ENCODE measurements around the gene MOCS2. TPM values are rescaled to one million over a fixed set of nuclear protein-coding genes. Genes with fewer than 3 reads are reported as not detected.

MOCS2 gene
- total and polyA plus RNA-seq, 9 of the 15 experiments (the other 6 are each of a cell fraction or from before 2014, with no cell fraction given) = 33.0 to 74.5 (median 48.4) TPM

DNA sequence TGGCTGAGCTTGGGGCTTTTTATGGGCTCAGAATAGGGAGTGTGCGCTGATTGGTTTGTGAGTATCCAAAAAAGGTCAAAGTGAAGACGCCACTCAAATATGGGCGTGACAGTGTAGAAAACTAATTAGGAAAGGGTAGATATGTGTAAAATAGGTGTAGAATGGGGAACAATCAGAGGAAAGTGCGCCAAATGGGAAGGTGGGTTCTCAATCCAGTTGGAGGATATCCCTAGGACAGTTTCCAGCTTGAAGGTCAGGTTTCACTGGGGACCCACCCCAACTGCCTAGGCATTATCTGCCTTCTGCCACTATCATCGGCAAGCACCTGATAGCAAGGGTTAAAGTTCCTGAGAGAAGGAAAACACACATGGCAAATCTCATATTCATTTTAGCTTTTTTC, 9.3 kb upstream of the MOCS2 start (continued):
- TF ChIP-seq, protein P1, sequence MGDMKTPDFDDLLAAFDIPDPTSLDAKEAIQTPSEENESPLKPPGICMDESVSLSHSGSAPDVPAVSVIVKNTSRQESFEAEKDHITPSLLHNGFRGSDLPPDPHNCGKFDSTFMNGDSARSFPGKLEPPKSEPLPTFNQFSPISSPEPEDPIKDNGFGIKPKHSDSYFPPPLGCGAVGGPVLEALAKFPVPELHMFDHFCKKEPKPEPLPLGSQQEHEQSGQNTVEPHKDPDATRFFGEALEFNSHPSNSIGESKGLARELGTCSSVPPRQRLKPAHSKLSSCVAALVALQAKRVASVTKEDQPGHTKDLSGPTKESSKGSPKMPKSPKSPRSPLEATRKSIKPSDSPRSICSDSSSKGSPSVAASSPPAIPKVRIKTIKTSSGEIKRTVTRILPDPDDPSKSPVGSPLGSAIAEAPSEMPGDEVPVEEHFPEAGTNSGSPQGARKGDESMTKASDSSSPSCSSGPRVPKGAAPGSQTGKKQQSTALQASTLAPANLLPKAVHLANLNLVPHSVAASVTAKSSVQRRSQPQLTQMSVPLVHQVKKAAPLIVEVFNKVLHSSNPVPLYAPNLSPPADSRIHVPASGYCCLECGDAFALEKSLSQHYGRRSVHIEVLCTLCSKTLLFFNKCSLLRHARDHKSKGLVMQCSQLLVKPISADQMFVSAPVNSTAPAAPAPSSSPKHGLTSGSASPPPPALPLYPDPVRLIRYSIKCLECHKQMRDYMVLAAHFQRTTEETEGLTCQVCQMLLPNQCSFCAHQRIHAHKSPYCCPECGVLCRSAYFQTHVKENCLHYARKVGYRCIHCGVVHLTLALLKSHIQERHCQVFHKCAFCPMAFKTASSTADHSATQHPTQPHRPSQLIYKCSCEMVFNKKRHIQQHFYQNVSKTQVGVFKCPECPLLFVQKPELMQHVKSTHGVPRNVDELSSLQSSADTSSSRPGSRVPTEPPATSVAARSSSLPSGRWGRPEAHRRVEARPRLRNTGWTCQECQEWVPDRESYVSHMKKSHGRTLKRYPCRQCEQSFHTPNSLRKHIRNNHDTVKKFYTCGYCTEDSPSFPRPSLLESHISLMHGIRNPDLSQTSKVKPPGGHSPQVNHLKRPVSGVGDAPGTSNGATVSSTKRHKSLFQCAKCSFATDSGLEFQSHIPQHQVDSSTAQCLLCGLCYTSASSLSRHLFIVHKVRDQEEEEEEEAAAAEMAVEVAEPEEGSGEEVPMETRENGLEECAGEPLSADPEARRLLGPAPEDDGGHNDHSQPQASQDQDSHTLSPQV (IDR thresholded peaks at IDR 0.05) = peak; percentile 61
- TF ChIP-seq KLF16 (IDR thresholded peaks at IDR 0.05) (peak; percentile 45; the same call in 1 of the 2 replicates), ATF7 (IDR thresholded peaks at IDR 0.05) (0 out of 2 replicates have a peak, but pooled peaks have one; percentile 18), RBM25 (IDR thresholded peaks at IDR 0.05; ENCODE audit: low read depth, low read length, severe bottlenecking) (no peak), RNF2 (IDR thresholded peaks at IDR 0.05) (peak; percentile 56; the same call in 1 of the 2 replicates), FOXM1 (IDR thresholded peaks at IDR 0.05; ENCODE audit: low read depth) (0 out of 2 replicates have a peak, but pooled peaks have one; percentile 30), FOXM1 (CRISPR knock-in tag; IDR thresholded peaks at IDR 0.05; ENCODE audit: low read depth) (no peak), SMAD2 (IDR thresholded peaks at IDR 0.05; ENCODE audit: low read depth, low read length) (no peak), MECOM (CRISPR knock-in tag; IDR thresholded peaks at IDR 0.05) (no peak), MTA2 (IDR thresholded peaks at IDR 0.05; ENCODE audit: low read depth) (peak; percentile 50), POLR2AphosphoS5 (IDR thresholded peaks at IDR 0.05; ENCODE audit: control insufficient read depth, insufficient read depth, low read depth, low read length) (peak; percentile 63; the same call in 1 of the 2 replicates), LCOR (CRISPR knock-in tag; IDR thresholded peaks at IDR 0.05) (peak; percentile 92), ARID1B (IDR thresholded peaks at IDR 0.05) (peak; percentile 90), TAL1 (IDR thresholded peaks at IDR 0.05) (peak; percentile 74), CBFA2T3 (IDR thresholded peaks at IDR 0.05) (peak; percentile 84), CBFA2T2 (conservative IDR thresholded peaks at IDR 0.05) (peak; percentile 69), GATA2 (CRISPR knock-in tag; IDR thresholded peaks at IDR 0.05) (no peak), ZNF253 (CRISPR knock-in tag; conservative IDR thresholded peaks at IDR 0.05) (no peak)
- TF ChIP-seq, protein P2, sequence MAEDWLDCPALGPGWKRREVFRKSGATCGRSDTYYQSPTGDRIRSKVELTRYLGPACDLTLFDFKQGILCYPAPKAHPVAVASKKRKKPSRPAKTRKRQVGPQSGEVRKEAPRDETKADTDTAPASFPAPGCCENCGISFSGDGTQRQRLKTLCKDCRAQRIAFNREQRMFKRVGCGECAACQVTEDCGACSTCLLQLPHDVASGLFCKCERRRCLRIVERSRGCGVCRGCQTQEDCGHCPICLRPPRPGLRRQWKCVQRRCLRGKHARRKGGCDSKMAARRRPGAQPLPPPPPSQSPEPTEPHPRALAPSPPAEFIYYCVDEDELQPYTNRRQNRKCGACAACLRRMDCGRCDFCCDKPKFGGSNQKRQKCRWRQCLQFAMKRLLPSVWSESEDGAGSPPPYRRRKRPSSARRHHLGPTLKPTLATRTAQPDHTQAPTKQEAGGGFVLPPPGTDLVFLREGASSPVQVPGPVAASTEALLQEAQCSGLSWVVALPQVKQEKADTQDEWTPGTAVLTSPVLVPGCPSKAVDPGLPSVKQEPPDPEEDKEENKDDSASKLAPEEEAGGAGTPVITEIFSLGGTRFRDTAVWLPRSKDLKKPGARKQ (CRISPR knock-in tag; IDR thresholded peaks at IDR 0.05) = no peak
- TF ChIP-seq, protein P3, sequence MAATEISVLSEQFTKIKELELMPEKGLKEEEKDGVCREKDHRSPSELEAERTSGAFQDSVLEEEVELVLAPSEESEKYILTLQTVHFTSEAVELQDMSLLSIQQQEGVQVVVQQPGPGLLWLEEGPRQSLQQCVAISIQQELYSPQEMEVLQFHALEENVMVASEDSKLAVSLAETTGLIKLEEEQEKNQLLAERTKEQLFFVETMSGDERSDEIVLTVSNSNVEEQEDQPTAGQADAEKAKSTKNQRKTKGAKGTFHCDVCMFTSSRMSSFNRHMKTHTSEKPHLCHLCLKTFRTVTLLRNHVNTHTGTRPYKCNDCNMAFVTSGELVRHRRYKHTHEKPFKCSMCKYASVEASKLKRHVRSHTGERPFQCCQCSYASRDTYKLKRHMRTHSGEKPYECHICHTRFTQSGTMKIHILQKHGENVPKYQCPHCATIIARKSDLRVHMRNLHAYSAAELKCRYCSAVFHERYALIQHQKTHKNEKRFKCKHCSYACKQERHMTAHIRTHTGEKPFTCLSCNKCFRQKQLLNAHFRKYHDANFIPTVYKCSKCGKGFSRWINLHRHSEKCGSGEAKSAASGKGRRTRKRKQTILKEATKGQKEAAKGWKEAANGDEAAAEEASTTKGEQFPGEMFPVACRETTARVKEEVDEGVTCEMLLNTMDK (IDR thresholded peaks at IDR 0.05; ENCODE audit: borderline replicate concordance, insufficient read depth, low read depth, low read length, poor library complexity, severe bottlenecking) = no peak
- TF ChIP-seq, protein P4, sequence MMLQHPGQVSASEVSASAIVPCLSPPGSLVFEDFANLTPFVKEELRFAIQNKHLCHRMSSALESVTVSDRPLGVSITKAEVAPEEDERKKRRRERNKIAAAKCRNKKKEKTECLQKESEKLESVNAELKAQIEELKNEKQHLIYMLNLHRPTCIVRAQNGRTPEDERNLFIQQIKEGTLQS (IDR thresholded peaks at IDR 0.05) = no peak
- TF ChIP-seq, protein P4 (CRISPR knock-in tag; conservative IDR thresholded peaks at IDR 0.05) = no peak

Data from K562 (cell line).